Measurements from ENCODE around the gene EYA2.

Gene EYA2

DNA sequence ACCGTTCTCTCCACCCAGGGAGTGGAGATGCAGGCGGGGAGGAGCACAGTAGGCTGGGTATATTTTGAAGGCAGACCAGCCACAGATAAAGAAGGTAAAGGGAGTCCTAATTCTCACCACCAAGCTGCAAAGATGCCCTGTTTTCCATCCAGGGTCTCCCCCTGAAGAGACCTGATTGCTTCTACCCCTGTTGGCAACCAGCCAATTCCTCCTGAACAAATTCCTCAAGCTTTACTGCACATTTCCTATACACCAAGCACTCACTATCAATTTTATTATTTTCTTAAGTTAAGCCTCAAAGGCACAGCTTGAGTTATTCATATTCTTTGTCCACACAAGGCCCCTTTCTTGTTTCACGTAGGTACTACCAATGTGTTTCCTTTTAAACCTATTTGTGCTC, 214.4 kb downstream of the EYA2 start:
- intact Hi-C loops (cut with DNase I), result no loop called here
- no peak for DNase-seq

- no peak for DNase-seq
- intact Hi-C loops (cut with DNase I), result no loop called here
Measured at GRCh38 chr20:47110819-47111218, 216.2 kb downstream of the EYA2 start.

DNA sequence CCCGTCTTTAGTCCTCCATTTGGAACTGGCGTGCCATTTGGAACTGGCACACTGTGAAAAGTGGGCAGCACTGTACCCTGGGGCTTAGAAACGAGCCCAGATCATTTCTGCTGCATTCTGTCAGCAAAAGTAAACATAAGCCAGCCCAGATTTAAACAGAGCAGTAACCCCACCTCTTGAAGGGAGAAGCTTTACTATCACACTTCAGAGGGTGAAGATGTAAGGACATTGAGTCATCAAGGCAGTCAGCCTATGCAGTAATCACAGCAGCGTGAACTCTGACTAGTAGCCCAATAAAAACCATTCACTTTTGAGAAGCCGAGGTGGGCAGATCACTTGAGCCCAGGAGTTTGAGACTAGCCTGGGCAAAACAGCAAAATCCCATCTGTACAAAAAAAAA, 216.9 kb downstream of the EYA2 start:
- intact Hi-C loops (cut with DNase I), result no loop called here
- DNase-seq, result no peak

DNA sequence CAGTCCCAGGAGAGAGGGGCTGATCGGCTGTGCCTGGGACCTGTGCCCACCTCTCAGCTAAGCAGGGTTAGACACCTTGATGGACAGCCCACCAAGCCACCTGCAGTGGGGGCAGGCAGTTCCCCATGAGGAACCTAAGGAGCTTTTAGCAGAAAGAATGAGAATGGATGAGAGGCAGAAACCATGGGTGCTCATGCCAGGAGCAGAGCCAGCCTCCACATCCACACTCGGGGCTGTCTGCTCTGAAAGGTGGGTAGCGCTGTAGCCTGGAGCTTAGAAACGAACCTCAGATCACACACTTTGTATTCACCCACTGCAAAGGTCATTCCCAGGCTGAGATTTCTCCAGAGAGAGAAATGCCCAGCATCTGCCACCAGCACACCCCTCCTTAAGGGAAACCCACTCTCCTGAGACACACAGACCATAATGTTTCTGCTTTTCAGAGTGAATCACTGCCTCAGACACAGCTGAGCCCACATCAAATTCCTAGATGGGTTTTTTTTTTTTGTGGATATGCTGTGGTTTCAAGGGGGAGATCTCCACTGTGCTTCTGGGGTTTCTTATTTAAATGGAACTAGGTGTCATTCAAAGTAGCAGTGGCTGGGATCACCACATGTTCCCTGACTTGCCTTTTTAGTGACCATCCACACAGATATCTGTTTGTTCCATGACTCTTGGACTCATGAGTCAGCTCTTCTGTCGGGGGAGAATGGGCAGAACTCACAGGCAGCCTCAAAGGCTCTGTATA, 218.9 kb downstream of the EYA2 start:
- intact Hi-C loops (cut with DNase I), result no loop called here

GRCh38 chr20:47115694-47116093, 221.1 kb downstream of the EYA2 start:
- intact Hi-C loops (cut with DNase I), result no loop called here
- no peak for DNase-seq

More for the DNA sequence above, 218.9 kb downstream of the EYA2 start:
- no peak for DNase-seq

- intact Hi-C loops (cut with DNase I), result no loop called here
- no peak for DNase-seq
Measured at GRCh38 chr20:47117371-47117770, 222.7 kb downstream of the EYA2 start.

DNA sequence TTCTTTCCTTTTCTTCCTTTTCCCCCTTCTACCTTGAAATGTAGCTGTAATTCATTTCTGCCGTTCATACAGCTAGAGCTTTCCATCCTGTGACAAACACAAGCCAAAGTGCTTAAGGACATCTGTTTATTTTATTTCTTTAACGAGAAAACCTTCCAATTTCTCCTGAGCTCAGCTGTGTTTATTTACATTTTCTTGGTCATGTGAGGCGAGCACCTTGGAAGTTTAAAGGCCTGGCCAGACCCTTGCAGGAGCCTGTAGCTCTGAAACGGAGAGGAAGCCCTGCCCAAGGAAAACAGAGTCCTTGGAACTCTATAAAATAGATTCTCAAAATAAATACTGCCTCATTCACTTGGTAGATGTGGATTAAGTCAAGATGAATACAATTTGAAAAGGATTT, 223.1 kb downstream of the EYA2 start:
- intact Hi-C loops (cut with DNase I), result no loop called here
- no peak for DNase-seq

DNA sequence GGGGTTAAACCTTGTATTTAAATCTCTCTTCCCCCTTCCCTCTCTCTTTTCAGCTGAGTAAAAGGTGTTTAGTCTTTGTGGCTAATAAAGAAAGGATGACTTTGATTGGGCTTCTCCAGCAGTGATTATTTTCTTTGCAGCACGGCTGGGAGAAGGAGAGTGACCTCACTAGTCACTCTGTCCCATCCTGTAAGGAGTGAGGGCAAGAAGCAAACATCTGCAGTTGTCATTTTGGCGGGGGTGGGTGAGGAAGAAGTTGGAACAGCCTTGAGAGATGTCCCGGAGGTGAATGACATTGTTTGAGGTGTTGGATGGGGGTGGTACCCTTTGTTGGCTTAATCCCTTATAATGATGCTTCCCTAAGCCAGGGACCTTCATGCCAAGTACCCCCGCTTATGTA, 223.6 kb downstream of the EYA2 start:
- intact Hi-C loops (cut with DNase I), result no loop called here
- DNase-seq, result no peak

GRCh38 chr20:47118641-47119040, 224.0 kb downstream of the EYA2 start:
- peak in 1 of 42 donors; percentile 44 for DNase-seq
- intact Hi-C loops (cut with DNase I), result no loop called here

DNA sequence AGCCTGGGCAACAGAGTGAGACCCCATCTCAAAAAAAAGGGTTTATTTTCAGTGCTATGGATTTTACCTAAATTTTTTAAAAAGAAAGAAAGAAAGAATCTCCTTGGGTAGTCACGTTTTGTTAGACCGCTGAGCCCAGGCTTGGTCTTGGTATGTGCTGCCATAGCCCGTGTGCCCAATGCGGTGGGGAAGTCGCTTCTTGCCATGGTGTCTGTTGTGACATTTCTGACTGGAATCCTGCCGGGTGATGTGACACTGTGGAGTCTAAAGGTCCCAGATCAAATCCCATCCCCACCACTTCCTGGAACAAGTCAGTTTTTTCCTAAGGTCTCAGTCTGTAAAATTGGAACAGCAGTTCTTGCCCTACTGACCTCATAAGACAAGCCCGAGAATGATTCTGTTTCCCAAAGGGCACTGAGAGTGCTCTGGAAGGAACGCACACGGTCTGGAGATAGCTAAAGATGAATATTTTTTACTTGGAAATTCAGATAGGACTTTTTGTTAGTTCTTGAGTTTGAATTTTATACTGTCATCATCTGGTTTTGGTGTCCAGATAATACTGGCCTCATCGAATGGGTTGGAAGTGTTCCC, 225.8 kb downstream of the EYA2 start:
- DNase-seq, result no peak
- intact Hi-C loops (cut with DNase I), result no loop called here

DNA sequence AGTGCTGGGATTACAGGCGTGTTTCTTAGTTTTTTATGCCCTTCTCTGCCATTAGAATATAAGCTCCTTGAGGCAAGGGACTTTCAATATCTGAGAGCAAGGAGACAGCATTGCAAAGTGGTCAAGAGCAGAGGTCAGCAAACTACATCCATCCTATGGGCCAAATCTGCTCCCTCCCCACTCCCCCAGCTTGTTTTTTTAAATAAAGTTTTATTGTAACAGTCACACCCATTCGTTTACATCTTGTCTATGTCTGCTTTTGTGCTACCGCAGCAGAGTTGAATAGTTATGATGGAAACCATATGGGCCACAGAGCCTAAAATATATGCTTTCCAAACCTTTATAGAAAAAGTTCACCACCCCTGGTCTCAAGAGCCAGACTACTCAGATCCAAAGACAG, 227.9 kb downstream of the EYA2 start:
- intact Hi-C loops (cut with DNase I), result no loop called here
- DNase-seq, result no peak

- DNase-seq, result peak in 1 of 42 donors; percentile 13
- intact Hi-C loops (cut with DNase I), result no loop called here
Measured at GRCh38 chr20:47124181-47124717, 229.6 kb downstream of the EYA2 start.

DNA sequence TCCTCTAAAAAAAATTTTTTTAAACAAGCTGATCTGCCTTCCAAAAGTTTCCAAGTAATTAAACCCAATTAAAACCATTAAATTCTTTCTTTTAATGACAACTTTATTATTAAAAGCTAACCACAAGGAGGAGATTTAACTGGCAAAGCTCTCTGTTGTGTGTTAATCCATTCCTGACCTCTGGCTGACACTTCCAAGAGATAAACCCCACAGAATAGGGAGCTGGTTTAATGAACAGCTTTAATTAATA, 230.8 kb downstream of the EYA2 start:
- intact Hi-C loops (cut with DNase I), result no loop called here
- DNase-seq, result no peak

DNA sequence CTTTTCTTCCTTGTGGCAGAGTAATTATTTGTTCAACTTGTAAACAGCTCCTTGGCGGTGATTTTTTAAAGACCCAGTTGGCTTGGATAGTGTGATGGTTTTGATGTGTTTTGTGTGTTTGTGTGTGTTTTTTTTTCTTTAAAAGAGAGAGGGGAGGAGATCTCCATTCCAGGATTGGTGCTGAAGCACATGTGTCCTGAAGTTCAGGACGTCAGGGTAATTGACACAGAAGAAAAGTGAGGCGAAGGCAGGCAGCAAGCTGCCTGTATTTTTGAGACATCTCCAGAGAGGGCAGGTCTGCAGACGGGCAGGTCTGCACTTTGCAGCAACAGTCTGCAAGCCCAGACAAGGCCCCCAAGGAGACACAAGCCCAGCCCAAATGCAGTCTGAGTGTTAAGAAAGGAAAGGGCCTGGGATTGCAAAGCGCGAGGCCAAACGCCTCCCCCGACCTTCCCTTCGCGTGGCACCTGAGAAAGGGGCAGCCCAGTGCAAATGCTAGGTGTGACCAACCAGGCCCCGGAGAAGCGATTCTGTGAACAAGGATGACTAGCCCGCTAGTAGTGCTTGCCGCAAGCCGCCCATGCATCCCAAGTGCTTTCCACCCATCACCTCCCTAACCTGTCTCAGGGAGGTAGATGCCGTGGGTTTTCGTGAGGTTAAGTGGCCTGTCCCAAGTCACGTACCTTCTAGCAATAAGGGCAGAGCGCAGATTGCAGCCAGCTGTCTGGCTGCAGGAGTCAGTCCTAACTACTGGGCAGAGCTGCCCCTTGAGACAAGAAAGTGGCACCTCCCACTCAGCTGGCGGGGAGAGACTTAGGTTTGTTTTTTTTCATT, 231.3 kb downstream of the EYA2 start:
- intact Hi-C loops (cut with DNase I), result no loop called here
- no peak for DNase-seq

GRCh38 chr20:47126709-47127108, 232.1 kb downstream of the EYA2 start:
- intact Hi-C loops (cut with DNase I), result no loop called here
- no peak for DNase-seq

- intact Hi-C loops (cut with DNase I), result no loop called here
- DNase-seq, result no peak
Measured at GRCh38 chr20:47127546-47127945, 232.9 kb downstream of the EYA2 start.

GRCh38 chr20:47127999-47128398, 233.4 kb downstream of the EYA2 start:
- intact Hi-C loops (cut with DNase I), result no loop called here
- peak in 1 of 42 donors; percentile 15 for DNase-seq

DNA sequence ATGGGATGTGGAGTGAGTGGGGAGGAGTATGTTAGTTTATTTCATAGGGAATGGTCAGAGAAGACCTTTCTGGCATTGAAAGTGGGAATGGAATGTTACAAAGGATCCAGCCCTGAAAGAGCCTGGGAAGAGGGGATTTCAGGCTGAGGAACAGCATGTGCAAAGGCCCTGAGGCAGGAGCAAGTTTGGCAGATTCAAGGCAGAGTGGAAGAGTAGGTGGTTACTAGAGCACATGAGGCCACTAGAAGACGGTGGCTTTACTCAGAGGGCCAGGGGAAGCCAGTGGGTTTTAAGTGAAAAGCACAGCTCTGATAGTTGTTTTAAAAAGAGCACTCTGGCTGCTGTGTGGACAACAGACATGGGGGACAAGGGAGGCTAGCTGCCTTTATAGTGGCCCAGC, 234.7 kb downstream of the EYA2 start:
- intact Hi-C loops (cut with DNase I), result no loop called here
- no peak for DNase-seq

- no peak for DNase-seq
Measured at GRCh38 chr20:47133809-47134456, 239.3 kb downstream of the EYA2 start.

DNA sequence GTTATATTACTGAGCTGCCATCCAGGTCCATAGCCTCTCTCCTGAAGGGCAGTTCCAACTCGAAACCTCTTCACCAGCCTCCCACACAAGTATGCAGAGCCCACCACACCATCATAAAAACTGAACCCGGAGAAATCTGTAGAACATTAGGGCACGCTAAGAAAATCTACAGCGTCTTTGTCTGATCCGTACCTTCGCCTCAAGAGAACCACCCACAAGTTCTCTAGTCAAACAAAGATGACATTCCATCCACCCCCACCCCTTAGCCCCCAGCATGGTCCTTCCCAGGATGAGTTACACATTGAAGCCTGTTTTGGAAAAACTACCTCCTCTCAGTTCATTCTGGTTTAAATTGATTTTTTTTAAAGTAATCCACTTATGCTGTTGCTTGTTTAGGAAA, 242.1 kb downstream of the EYA2 start:
- intact Hi-C loops (cut with DNase I), result no loop called here
- DNase-seq, result peak in 12 of 42 donors; percentile 7 to 47 (median 19)

More at GRCh38 chr20:47133809-47134456, 239.3 kb downstream of the EYA2 start:
- intact Hi-C loops (cut with DNase I), result no loop called here

Measured in head of caudate nucleus (tissue), 42 donors.